Activated CD4-positive, alpha-beta T cell treated with anti-CD3 and anti-CD28 coated beads, Interleukin-2, amount 50 U/mL, for 48 hours (primary cell): ENCODE results near the gene PGA3.
"Not testable (repeated sequence)": the region's sequence is repeated elsewhere in the genome, so short reads cannot be mapped to it uniquely, and the experiment has no call there.

ENCODE experiments used
- DNase-seq, 2 experiments: peaks; one replicate each; pipeline ENCODE4 v3.0.0-alpha.2; 2020

The PGA3 gene

DNA sequence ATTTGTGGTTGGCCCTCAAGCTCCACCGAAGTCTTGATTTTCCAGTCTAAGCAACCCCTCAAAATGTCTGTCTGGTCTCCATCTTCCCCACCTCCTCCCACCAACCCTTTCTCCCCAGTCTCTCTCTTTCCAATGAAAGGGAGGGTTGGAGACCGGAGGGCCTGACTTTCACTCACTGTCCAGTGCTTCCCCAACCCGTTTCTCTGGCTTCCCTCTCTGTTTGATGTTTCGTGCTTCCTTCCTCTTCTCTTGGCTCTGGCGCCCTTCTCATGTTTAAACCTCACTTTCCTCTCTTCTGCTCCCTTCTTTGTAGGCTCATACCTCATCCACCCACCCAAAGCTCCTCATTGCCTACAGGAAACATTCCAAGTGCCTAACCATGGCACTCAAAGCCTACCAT is 31.0 kb upstream of the PGA3 start:
- no peak for DNase-seq

DNA sequence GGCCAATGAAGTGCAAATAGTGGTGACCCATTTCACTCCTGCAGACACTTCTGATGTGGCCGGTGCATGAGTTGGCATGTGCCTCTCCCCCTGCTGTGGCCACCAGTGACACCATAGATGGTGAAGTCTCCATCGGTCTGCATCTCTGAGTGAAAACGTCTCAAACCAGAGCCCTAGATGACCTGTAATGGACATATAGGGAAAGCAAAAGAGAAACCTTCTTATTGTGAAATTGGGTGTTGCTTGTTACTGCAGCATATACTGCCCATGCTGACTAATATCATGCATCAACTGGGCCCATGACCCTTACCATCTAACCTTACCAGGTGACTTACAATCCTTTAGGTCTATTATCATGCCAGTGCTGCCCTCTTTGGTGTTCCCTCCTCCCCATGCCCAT is 30.4 kb upstream of the PGA3 start:
- DNase-seq, result no peak

DNA sequence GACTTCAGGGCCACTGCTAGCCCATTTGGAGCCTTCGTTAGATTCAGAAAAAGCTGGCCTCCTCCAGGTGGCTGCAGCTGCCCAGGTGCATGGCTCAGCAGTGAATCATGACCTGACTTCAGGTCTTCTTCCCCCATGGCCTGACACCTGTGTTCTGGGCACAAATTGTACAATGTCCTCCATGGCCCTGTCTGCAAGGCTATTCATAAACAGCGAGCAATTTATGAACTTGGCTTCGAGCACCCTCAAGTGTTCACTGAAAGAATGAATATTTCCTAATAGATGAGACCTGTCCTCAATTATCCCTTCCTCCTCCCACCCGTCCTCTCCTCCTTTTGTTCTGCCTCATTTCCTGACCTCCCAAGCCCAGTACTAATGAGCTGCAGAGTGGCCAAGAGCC is 29.9 kb upstream of the PGA3 start:
- DNase-seq, result no peak

DNA sequence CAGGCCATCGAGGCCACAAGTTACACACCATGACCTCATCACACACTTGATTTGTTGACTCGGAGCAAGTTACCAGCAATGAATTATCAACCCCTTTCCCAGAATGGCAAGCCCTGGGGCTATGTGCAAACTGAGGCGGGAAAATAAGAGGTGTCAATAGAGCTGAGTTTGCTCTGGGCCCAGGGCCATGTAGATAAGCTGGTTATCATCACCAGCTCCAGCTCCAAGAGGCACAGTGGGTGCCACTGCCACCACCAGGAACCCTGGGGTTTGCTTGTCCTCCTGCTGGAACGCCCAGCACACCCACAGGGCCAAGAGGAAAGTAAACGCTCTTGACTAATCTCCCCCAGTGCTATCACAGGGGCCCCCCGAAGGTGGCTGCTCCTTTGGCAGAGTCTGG is 29.0 kb upstream of the PGA3 start:
- DNase-seq, result no peak

DNA sequence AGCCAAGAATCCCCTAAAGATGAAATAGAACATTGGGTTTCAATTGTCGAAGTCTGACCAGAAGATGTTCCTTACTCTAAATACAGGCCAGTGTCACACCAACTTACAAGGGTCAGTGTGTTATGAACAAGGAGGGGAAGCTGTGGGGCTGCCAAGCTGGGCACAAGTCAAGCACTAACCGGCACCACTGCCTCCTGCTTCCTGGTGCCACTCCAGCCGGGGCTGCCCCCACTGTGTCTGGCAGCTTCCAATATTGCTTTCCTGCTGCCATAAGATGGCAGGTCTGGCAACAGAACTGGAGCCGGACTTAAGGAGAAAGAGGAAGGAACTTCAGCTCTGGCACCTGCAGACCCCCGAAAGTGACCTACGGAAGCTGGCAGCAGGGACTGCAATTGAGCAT is 28.4 kb upstream of the PGA3 start:
- no peak for DNase-seq

DNA sequence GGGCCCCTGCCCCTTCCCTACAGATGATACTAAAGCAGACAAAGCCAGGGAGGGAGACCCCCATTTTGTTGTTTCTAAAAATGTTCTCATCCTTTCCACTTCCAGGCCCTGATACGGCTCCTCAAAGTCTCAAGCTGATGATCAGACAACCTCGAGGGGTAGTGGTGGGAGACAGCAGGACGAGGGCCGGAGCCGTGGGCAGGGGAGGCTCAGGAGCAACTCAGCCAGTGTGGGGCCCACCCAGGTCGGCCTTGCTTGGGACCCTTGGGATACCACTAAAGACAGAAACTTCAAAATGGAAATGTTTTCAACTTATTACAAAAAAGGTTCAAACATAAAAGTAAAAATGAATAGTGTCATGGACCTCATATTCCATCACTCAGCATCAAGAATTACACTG is 26.9 kb upstream of the PGA3 start:
- no peak for DNase-seq

DNA sequence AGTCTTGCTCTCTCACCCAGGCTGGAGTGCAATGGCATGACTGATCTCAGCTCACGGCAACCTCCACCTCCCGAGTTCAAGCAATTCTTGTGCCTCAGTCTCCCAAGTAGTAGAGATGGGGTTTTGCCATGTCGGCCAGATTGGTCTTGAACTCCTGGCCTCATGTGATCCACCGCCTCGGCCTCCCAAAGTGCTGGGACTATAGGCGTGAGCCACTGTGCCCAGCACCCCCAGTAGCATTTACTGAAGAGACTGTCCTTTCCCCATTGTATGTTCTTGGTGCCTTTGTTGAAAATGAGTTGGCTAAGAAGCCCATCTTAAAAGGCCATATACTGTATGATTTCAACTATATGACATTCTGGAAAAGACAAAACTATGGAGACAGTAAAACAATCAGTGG is 23.1 kb upstream of the PGA3 start:
- DNase-seq, result not testable (repeated sequence)

DNA sequence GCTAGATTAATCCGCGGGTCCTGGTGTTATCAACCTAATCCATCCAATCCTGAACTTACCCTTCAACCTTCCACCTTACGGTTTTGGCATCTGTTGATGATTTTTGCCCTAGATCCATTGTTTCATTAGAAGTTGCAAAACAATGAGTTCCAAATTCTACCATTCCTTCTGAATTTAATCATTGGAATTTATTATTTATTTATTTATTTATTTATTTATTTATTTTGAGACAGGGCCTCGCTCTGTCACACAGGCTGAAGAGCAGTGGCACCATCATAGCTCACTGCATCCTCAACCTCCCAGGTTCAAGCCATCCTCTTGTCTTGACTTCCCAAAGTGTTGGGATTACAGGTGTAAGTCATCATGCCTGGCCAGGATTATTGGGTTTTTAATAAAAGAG is 21.8 kb upstream of the PGA3 start:
- DNase-seq, result no peak

DNA sequence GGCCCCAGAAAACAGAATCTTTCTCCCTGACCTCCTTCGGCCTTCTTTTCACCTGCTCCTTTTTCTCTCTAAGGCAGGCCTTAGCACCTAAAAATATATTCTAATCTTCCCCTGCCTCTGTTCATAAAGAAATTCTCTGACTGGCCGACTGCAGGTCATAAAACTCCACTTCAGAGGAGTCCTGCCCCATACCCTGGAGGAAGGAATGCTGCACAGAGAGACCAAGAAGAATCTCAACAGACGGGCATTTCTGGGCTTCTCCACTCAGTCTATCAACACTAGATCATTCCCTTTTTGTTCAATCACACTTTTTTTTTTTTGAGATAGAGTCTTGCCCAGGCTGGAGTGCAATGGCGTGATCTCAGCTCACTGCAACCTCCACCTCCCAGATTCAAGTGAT is 19.7 kb upstream of the PGA3 start:
- DNase-seq, result no peak

DNA sequence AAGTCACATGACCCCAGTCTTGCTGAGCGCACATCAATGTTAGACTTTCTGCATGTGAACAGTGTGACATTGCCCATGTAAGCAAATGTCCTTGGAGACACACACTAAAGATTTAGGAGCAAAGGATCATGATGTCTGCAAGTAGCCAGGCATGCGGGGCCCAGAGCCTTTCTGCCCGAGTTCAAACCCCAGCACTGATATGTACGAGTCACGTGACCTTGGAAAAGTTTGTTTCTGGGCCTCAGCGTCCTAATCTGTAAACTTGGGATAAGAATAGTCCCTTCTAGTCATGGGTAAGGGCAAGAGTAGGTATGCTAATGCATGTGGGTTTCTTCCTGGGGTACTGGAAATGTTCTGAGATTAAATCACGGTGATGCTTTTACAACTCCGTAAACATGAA is 16.8 kb upstream of the PGA3 start:
- no peak for DNase-seq

DNA sequence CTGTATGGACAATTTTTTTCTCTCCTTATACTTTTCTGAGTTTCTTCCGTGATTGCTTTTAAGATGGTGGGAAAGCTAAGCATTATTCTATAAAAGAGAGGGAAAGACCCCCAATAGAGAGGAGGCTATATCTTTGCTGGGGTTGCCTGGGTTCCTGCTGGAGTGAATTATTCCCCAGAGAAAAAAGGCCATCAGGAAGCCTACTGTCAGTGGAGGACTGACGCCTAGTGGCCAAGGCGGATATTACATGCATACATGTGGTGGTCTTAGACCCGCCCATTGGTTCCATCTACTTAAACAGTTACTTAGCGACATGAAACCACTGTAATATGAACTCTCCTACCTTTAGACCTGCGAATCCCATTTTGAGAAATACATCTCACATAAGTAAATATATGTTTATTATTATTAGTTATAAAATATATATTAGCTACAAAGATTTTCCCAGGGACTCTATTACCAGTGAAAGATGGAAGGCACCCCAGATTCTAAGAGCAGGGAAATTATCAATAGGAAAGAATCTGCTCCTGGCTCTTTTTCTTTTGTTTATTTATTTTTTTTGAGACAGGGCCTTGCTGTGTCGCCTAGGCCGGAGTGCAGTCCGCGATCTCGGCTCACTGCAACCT is 15.7 kb upstream of the PGA3 start:
- peak; percentile 87 to 89 for DNase-seq

DNA sequence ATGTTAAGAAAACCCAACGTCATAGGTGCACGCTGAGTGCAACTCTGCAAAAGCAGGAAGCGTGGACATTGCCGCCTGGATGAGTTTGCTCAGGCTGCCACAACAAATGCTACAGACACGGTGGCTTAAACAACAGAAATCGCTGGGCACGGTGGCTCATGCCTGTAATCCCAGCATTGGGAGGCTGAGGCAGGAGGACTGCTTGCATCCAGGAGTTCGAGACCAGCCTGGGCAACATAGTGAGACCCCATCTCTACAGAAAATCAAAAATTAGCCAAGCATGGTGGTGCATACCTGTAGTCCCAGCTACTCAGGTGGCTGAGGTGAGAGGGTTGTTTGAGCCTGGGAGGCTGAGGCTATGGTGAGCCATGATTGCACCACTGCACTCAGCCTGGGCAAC is 13.4 kb upstream of the PGA3 start:
- no peak for DNase-seq

DNA sequence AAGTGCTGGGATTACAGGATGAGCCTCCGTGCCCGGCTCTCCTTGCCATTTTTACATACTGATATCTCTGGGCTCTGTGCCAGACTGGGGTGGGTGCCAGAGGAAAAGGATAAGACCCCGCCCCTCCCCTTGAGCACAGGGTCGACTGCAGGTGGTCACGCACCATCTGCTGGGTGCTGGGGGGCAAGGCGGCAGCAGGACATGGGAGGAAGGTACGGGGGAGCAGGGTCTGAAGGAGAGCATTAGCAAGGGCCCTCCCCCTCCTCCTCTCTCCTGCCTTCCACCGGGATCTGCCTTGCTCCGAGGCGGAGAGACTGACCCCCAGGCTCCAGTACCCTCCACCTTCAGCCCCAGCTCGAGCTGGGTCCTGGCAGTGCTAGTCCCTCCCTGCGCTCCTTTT is 9.7 kb upstream of the PGA3 start:
- DNase-seq, result no peak

DNA sequence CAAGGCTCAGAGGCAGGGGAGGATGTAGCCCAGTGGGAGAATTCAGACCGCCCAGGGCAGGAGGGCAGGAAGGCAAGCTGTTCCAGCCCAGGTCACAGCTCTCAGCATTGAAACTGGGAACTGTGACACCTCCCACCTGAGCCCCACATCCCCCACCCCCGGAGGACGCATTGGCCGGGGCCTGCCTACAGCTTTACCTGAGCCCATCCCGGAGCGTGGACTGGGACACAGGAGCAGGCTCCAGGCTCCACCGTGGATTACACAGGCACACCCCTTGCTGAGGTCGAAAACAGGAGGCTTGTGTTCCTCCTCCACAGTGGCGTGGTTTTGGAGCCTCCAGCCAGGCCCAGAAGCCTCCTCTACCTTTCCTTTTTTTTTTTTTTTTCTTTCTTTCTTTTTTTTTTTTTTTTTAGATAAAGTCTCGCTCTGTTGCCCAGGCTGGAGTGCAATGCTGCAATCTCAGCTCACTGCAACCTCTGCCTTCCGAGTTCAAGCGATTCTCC is 9.1 kb upstream of the PGA3 start:
- DNase-seq, result no peak

DNA sequence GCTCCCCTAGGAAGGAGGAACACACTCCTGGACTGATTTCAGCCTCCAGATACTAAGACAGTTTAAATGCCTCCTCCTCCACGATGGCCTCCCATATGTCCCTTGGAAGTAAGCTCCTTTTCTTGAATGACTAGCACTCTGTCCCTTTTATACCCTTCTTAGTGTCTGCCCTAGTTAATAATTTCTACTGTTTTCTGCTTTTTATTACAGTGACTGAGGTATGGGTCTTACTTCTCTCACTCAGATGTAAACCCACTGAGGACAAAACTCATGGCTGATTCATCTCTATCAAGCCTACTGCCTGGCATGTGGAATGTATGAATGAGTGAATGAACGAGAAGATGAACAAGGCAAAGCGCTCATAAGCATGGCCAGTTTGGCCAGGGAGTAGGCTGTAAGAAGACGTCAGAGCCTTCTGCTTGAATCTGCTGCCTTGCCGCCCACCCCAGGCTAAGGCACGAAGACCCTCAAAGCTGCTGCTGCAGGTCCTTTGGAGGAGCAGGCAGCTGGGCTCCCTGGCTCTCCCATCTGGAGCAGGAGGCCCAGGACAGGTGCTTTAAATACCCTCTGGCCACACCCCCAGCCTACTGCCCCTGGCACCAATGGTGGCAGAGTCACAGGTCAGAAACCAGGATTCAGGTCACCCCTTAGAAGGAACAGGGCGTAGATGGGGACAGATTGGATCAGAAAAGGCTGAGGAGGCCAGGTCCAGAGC is 8.2 kb upstream of the PGA3 start:
- DNase-seq, result no peak

DNA sequence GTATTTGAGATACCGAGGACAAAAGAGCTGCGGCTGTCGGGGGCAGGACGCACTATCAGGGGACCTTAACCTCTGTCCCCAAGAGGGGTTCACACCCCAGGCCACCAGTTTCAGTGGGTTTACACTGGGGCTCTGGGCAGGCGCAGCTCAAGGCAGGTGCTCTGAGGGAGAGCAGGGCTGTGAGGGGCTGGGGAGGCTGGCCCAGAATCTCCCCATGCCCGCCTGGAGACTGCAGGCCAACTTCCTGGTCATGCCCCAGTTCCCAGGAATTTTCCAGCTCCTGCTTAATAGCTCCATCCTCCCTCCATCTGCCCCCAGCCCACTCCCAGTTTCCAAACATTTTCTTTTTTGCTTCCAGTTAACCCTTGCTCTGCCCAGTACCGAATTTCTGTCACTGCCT is 7.6 kb upstream of the PGA3 start:
- DNase-seq, result no peak

DNA sequence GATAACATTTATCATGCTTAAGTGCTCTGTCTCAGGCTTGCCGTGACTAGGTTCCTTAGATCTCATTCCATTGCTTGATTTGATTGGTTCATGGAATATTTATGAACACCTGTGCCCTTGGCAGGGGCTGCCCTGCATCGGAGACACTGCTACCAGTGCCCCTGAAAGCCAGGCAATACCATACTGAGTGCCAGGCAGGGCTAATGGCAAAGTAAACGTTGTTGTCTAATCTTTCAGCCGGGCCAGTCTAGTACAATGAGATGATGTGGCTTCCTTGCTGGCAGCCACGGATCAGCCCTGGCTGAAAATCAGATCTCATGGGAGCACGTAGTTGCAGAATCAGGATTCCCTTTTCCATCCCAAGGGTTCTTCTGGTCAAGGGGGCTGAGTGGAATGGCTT is 5.0 kb upstream of the PGA3 start:
- DNase-seq, result no peak

DNA sequence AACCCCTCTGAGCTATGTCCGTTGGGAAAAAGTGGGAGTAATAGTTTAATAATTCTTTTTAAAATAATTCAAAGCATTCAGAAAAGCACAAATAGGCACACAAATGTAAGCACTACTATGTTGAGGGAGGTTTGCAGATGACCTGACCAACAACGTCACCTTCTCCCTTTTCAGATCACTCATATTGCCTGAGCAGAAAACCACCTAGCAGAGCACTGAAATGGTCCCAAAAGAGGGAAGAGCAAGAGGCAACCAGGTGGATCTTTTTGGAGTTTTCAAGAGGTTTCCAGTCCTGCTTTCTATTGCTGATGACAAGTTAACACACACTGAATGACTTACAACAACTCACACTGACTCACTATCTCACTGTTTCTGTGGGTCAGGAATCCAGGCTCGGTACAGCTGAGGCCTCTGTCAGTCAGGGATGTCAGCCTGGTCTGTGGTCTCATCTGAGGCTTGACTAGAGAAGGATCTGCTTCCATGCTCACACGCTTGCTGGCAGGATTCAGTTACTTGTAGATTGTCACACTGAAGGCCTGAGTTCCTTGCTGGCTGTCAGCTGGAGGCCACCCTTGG is 4.3 kb upstream of the PGA3 start:
- no peak for DNase-seq

DNA sequence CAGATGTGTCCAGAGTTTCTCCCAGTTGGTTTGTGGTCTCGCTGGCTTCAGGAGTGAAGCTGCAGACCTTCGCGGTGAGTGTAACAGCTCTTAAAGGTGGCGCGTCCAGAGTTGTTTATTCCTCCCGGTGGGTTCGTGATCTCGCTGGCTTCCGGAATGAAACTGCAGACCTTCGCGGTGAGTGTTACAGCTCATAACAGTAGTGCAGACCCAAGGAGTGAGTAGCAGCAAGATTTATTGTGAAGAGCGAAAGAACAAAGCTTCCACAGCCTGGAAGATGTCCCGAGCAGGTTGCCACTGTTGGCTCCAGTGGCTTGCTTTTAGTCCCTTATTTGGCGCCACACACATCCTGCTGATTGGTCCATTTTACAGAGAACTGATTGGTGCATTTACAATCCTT is 1.8 kb upstream of the PGA3 start:
- DNase-seq, result no peak

DNA sequence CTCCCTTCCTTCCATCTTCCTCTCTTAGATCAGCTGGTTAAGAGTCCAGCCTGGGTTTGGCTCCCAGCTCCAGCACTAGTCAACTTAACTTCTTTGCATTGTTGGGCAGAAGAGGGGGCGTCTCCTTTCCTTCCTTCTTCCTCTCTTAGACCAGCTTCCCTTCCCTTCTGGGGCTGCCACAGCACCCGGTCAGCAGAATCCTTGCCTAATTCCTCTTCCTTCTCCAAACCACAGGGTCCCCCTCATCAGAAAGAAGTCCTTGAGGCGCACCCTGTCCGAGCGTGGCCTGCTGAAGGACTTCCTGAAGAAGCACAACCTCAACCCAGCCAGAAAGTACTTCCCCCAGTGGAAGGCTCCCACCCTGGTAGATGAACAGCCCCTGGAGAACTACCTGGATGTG is 558 bp downstream of the PGA3 start:
- DNase-seq, result not testable (repeated sequence)

DNA sequence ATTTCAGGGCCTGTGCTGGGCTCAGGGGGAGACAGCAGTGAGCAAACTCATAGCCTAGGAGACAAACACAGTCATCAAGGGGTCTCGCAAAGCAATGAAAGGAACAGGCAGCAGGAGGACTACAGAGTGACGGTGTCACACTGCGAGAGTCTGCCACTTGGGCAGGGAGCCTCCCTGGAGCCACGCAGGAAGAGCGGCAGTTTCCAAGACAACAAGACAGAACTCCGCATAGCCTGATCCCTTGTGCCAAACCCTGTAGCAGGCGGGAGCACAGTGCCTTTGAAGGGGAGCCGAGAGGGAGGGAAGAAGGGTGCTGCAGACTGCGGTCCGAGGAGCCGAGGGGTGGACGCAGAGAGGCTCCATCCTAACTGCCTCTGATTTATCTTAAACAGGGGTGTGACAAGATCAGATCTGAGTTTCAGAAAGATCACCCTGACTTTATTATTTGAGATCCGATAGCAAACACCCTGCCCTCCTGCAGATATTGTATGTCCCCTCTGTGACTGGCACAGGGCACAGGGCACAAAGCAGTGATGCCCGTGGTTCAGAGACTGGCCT is 1.3 kb downstream of the PGA3 start:
- DNase-seq, result not testable (repeated sequence)

DNA sequence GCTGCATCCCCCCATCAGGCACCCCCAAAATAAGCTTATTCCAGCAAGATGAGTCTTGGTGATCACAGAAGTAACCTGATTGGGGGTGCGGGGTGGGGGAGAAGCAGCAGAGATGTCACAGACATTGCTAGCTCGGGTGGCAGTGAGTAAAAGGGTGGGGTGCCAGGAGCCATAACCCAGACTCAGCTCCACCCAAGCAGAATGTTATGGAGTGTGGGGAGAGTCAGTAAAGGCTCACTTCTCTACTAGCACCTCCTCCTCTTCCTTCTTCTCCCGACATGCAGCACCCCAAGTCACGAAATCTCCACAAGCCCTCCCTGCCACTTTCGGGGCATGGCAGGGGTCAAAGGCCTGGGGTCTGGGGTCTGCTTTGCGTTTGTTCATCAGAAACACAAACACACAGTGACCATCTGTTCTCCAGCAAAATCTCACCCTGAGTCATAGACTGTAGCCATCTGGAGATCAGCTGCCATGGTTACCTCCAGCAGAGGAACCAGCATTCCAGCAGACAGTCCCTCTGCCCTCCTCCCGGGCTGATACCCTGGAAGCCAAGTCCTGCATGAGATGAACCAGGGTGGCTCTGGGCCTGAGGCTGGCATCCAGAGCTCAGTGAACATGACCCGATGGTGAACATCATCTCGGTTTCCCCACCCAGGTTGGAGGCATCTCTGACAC is 4.5 kb downstream of the PGA3 start:
- not testable (repeated sequence) for DNase-seq

DNA sequence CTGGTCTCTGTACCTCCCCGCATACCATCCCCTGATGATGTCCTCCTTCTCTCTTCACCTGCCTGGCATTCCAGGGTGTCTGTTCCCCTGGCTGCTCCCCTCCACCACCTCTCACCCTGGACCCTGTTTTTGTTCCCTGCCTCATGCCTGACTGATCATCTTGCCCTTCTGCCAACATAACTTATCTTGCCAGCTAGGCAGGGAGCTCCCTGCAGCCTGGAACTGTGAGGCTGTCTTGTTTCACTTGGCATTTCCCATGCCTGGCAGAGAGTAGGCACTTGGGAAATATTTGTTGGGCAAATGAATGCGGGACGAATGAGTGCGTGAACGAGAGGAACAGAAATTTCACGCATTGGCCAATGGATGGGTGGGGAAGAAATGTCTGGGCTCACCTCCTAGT is 7.3 kb downstream of the PGA3 start:
- DNase-seq, result not testable (repeated sequence)
